HepG2 (cell line): ENCODE measurements around the gene AMIGO1. TPM values are rescaled to one million over a fixed set of nuclear protein-coding genes. Genes with fewer than 3 reads are reported as not detected.

Experiments used
- ATAC-seq: fragments of 200-7000 bp; cut with Tn5 transposase; 3 replicates; pipeline ENCODE4 v1.9.1; 2020; ENCODE audit warnings: mild to moderate bottlenecking, moderate library complexity
- BruUV-seq: library from RNA; stranded (reverse); fragments of 400-500 nt; replicated peaks from 2 replicates; lab custom pipeline; 2021; lab: Mats Ljungman, UMichigan
- CTCF ChIA-PET: fragments of 300-600 bp; formaldehyde crosslinking; extraction: SDS; loops from one replicate; lab custom pipeline; 2021; ENCODE audit warnings: low total read pairs, inconsistent platforms, low intra/inter-chr PET ratio; lab: Yijun Ruan, JAX
- POLR2A ChIA-PET: fragments of 350-600 bp; sonication (Branson Sonifier 250); formaldehyde crosslinking; loops from one replicate; lab custom pipeline; 2020; ENCODE audit warnings: antibody characterized with exemption, inconsistent platforms; lab: Yijun Ruan, JAX
- DNase-seq: peaks from one replicate; pipeline ENCODE4 v3.0.0-alpha.2; 2015; ENCODE audit warnings: low spot score
- FAIRE-seq: peaks from 3 replicates; lab custom pipeline; 2011; peaks lifted over from hg19 to GRCh38; lab: Jason Lieb, UNC
- H2AFZ ChIP-seq: one replicate; pipeline ENCODE4 v1.6.1; 2011; ENCODE audit warnings: low read length, inconsistent platforms
- H3K27ac ChIP-seq: fragments of 300-600 bp; 3 replicates; pipeline ENCODE4 v1.8.0; 2011; ENCODE audit warnings: mixed run types, mild to moderate bottlenecking, mixed read lengths, low read length, inconsistent platforms; ENCODE audit not compliant: insufficient read depth; ENCODE audit errors: extremely low read length
- H3K27me3 ChIP-seq, 2 experiments: fragments of 200-600 bp in 1 of 2; 2 replicates in 1 of 2; 3 replicates in 1 of 2; pipeline versions ENCODE4 v1.6.0 to v1.8.0; 2011; ENCODE audit warnings: low read length in 2 of 2, mild to moderate bottlenecking in 2 of 2, moderate library complexity in 2 of 2, inconsistent platforms in 1 of 2; ENCODE audit not compliant: insufficient read depth in 2 of 2, control insufficient read depth in 1 of 2
- H3K36me3 ChIP-seq, 2 experiments: fragments of 200-600 bp in 1 of 2; replicated peaks in 1 of 2; 2 replicates in 1 of 2; 3 replicates in 1 of 2; pipeline versions ENCODE4 v1.5.1 to v1.8.0; 2011; ENCODE audit warnings: low read length in 2 of 2, inconsistent platforms in 1 of 2; ENCODE audit not compliant: insufficient read depth in 2 of 2, control insufficient read depth in 1 of 2
- H3K4me1 ChIP-seq: 2 replicates; pipeline ENCODE4 v1.5.1; 2012; ENCODE audit warnings: low read length, inconsistent platforms; ENCODE audit not compliant: insufficient read depth
- H3K4me2 ChIP-seq: 2 replicates; pipeline ENCODE4 v1.6.0; 2011; ENCODE audit warnings: low read depth, low read length, inconsistent platforms
- H3K4me3 ChIP-seq, 3 experiments: fragments of 200-600 bp in 1 of 3; sonication (generic), shearing (Covaris generic) in 1 of 3; replicated peaks in 1 of 3; 2 replicates each; pipeline ENCODE4 v1.5.1; 2011 to 2016; ENCODE audit warnings: low read length in 3 of 3, inconsistent platforms in 2 of 3, low read depth in 2 of 3, mild to moderate bottlenecking in 2 of 3, control low read depth in 1 of 3, mixed read lengths in 1 of 3; ENCODE audit not compliant: insufficient read depth in 1 of 3
- H3K79me2 ChIP-seq: one replicate; pipeline ENCODE4 v1.6.1; 2011; ENCODE audit warnings: low read length, inconsistent platforms; ENCODE audit not compliant: insufficient read depth
- H3K9ac ChIP-seq: 2 replicates; pipeline ENCODE4 v1.6.0; 2011; ENCODE audit warnings: mild to moderate bottlenecking, low read depth, low read length, inconsistent platforms; ENCODE audit not compliant: insufficient read depth
- H3K9me3 ChIP-seq: 2 replicates; pipeline ENCODE4 v1.5.1; 2012; ENCODE audit warnings: mild to moderate bottlenecking, low read length
- H4K20me1 ChIP-seq: 2 replicates; pipeline ENCODE4 v1.6.0; 2011; ENCODE audit warnings: inconsistent platforms, mild to moderate bottlenecking, low read length, moderate library complexity; ENCODE audit not compliant: insufficient read depth
- REPIN1 ChIP-seq: sonication (generic); formaldehyde crosslinking; IDR thresholded peaks from 2 replicates; pipeline ENCODE4 v1.8.0; 2022; ENCODE audit warnings: missing genetic modification reagents, low read depth, mild to moderate bottlenecking, borderline replicate concordance
- REXO4 ChIP-seq: sonication (generic); formaldehyde crosslinking; IDR thresholded peaks from 2 replicates; pipeline ENCODE4 v1.8.0; 2022; ENCODE audit warnings: missing genetic modification reagents, mild to moderate bottlenecking, borderline replicate concordance
- ZNF235 ChIP-seq: sonication (generic); formaldehyde crosslinking; IDR thresholded peaks from 2 replicates; pipeline ENCODE4 v1.8.1; 2023; ENCODE audit warnings: mild to moderate bottlenecking, missing genetic modification reagents, borderline replicate concordance
- WGBS: methylation state at CpG from one replicate; pipeline ENCODE4 v1.1.6; 2017; ENCODE audit warnings: low lambda C conversion rate; 5-methylcytosine and 5-hydroxymethylcytosine counted together
- in situ Hi-C: cut with HindIII; loops from 2 replicates; pipeline ENCODE4 v1.10.0; 2017; ENCODE audit warnings: low pct_unique_long_range_greater_than_20kb; ENCODE audit not compliant: extremely low pct_ligation_motif_present
- intact Hi-C: fragments of 100-400 bp; cut with micrococcal nuclease; formaldehyde crosslinking; loops from one replicate; pipeline ENCODE4 v1.10.0; 2022; ENCODE audit not compliant: unreplicated experiment
- polyA plus RNA-seq, 8 experiments: library from polyadenylated mRNA; depleted of rRNA in 3 of 8; stranded (reverse) in 7 of 8; unstranded in 1 of 8; fragments of >200 nt; fragmentation: Illumina TruSeq in 4 of 8; extraction: Trizol in 4 of 8; gene quantifications; 2 replicates each; pipeline versions ENCODE4 v1.2.1 to v1.2.3, GENCODE V29; 2011 to 2016; ENCODE audit warnings: low read depth in 4 of 8, missing spikeins in 1 of 8, mixed read lengths in 1 of 8; ENCODE audit not compliant: insufficient read depth in 1 of 8
- total RNA-seq, 5 experiments: library from RNA; depleted of rRNA; stranded (reverse); fragments of >200 nt; fragmentation: Illumina TruSeq; extraction: Trizol; gene quantifications; 2 replicates each; pipeline ENCODE4 v1.2.3, GENCODE V29; 2016; ENCODE audit warnings: low read depth in 1 of 5
- TF ChIP-seq, protein P1 (sequence below): sonication (generic); formaldehyde crosslinking; IDR thresholded peaks from 2 replicates; pipeline ENCODE4 v1.4.0; 2020; ENCODE audit warnings: missing genetic modification reagents
- TF ChIP-seq, protein P2 (sequence below): sonication (generic); formaldehyde crosslinking; IDR thresholded peaks from 2 replicates; pipeline ENCODE4 v1.8.1; 2023; ENCODE audit warnings: mild to moderate bottlenecking, missing genetic modification reagents, borderline replicate concordance
- TF ChIP-seq, protein P3 (sequence below): sonication (generic); formaldehyde crosslinking; IDR thresholded peaks from 2 replicates; pipeline ENCODE4 v1.4.0; 2020; ENCODE audit warnings: missing genetic modification reagents

Gene AMIGO1
- total and polyA plus RNA-seq, 2 of the 13 experiments (the other 11 are each of a cell fraction or from before 2014, with no cell fraction given), result 0.40 to 1.3 TPM

DNA sequence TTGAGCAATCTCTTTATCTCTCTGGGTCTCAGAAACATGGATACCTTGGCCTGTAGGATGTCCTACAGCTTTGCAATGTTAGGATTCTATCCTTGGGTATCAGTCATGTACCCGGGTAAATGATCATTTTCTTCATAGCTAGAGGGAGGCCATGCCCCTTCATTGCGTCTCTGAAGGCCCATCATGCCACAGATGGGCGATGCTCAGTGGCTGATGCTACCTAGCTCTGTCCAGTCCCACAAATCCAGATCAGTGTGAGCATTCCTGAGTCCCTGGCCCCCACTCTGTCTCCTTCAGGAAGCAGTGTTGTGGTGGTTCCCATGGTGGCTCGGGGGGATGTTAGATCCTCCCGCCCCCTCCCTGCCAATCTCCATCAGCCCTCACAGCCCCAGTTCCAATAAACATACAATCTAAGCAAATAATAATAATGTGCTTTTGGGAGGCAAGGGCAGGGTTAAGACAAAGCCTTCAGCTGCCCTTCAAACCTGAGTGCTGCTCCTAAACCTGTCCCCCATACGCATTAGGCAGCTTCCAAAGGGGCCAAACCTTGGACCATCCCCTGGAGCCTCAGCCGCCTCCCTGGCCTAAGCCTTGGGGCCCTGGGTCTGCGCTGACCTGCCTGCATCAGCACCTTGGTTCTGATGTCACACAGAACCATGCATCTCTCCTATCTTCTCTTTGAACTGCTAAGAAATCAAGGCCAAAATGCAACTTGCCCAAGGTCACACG lies 29.5 kb upstream of the AMIGO1 start (continued):
- TF ChIP-seq REPIN1 (CRISPR knock-in tag) (no peak), ZNF235 (no peak)
- TF ChIP-seq, protein P1, sequence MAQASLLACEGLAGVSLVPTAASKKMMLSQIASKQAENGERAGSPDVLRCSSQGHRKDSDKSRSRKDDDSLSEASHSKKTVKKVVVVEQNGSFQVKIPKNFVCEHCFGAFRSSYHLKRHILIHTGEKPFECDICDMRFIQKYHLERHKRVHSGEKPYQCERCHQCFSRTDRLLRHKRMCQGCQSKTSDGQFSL (CRISPR knock-in tag), result no peak
- TF ChIP-seq, protein P2, sequence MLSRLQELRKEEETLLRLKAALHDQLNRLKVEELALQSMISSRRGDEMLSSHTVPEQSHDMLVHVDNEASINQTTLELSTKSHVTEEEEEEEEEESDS (CRISPR knock-in tag), result no peak
- TF ChIP-seq, all 625 proteins: peak for 0

DNA sequence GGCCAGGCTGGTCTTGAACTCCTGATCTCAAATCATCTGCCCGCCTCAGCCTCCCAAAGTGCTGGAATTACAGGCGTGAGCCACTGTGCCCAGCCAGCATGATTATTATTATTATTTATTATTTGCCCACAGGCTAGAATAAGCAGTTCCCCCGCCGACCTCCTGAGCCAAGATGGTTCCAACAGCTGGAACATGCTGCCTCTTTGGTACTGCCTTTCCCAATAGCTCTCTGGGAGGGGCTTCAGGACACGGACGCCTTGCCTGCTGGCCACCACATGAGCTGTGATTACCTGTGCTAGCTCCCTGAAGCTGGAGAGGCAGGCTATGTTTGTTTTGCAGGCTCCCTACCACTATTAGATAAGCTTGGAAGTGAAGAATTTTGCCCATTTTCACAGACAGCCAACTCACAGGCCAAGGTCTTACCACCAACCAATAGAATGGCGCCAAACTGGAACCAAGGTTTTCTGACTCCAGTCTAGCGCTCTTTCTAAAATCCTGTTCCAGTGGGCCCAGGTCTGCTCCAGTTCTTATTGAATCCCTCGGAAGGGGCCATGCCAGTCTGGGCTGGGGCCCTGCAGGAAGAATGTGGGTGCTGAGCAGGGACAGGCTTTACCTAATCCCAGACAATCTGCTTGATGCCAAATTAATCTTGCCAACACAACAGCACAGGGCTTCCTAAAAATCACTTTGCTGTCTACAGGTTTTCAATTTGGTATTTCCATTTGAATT lies 28.1 kb upstream of the AMIGO1 start:
- Histone ChIP-seq H3K79me2 (no peaks in the 10 kb centered on the region), H3K27ac (no peak overlapping the region), H3K4me1 (peaks cover 22% of the 10 kb centered on the region; the same call in 1 of the 2 replicates), H3K9ac (no peak overlapping the region), H3K27me3 (peaks cover 5 to 21% of the 10 kb centered on the region in 2 experiments; a peak in 3 of 5 replicates), H3K4me3 (no peak overlapping the region), H3K4me2 (0 out of 2 replicates have a peak overlapping the region, but pooled peaks have one; percentile 22), H4K20me1 (no peaks in the 10 kb centered on the region), H3K36me3 (no peaks in the 10 kb centered on the region), H3K9me3 (no peaks in the 10 kb centered on the region), H2AFZ (no peak overlapping the region)
- ATAC-seq (no peak), DNase-seq (no peak), FAIRE-seq (no peak)
- ChIA-PET CTCF (no interaction called here), POLR2A (interaction anchor here (0.8 to 1.1 kb wide), 2 partner anchors 9 to 24 kb away, joined by 3 read pairs; no protein-coding TSS in a partner anchor)
- intact Hi-C loops (no loop called here), in situ Hi-C loops (loop anchor here (10.0 kb wide), 1 partner anchor 273 kb away; no protein-coding TSS in a partner anchor)
- BruUV-seq, result no TSS peak
- no peak for TF ChIP-seq REXO4 (CRISPR knock-in tag)
- TF ChIP-seq, protein P3, sequence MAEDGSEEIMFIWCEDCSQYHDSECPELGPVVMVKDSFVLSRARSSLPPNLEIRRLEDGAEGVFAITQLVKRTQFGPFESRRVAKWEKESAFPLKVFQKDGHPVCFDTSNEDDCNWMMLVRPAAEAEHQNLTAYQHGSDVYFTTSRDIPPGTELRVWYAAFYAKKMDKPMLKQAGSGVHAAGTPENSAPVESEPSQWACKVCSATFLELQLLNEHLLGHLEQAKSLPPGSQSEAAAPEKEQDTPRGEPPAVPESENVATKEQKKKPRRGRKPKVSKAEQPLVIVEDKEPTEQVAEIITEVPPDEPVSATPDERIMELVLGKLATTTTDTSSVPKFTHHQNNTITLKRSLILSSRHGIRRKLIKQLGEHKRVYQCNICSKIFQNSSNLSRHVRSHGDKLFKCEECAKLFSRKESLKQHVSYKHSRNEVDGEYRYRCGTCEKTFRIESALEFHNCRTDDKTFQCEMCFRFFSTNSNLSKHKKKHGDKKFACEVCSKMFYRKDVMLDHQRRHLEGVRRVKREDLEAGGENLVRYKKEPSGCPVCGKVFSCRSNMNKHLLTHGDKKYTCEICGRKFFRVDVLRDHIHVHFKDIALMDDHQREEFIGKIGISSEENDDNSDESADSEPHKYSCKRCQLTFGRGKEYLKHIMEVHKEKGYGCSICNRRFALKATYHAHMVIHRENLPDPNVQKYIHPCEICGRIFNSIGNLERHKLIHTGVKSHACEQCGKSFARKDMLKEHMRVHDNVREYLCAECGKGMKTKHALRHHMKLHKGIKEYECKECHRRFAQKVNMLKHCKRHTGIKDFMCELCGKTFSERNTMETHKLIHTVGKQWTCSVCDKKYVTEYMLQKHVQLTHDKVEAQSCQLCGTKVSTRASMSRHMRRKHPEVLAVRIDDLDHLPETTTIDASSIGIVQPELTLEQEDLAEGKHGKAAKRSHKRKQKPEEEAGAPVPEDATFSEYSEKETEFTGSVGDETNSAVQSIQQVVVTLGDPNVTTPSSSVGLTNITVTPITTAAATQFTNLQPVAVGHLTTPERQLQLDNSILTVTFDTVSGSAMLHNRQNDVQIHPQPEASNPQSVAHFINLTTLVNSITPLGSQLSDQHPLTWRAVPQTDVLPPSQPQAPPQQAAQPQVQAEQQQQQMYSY (CRISPR knock-in tag), result peak; percentile 90
- 20% methylated on average over 8 of the region's 9 CpGs for WGBS
